Pons (tissue), 1 donor: Measurements from ENCODE around the gene PTPN14.

Experiments
- DNase-seq: peaks from one replicate; pipeline ENCODE4 v3.0.0-alpha.2; 2016; ENCODE audit warnings: low spot score

The PTPN14 gene

GRCh38 chr1:214331827-214332423 is 219.5 kb downstream of the PTPN14 start:
- DNase-seq = peak; percentile 27

GRCh38 chr1:214331180-214331579 is 220.2 kb downstream of the PTPN14 start:
- DNase-seq = no peak

GRCh38 chr1:214330715-214331114 is 220.7 kb downstream of the PTPN14 start:
- DNase-seq = no peak

GRCh38 chr1:214330222-214330621 is 221.2 kb downstream of the PTPN14 start:
- no peak for DNase-seq

GRCh38 chr1:214329470-214330220 is 221.8 kb downstream of the PTPN14 start:
- DNase-seq = no peak

- peak; percentile 82 for DNase-seq
These were observed 222.5 kb downstream of the PTPN14 start for GRCh38 chr1:214328770-214329469.

- DNase-seq = no peak
These were observed 223.9 kb downstream of the PTPN14 start for GRCh38 chr1:214327514-214327913.

- DNase-seq = no peak
These were observed 225.0 kb downstream of the PTPN14 start for GRCh38 chr1:214326406-214326805.

GRCh38 chr1:214324896-214325800 is 226.3 kb downstream of the PTPN14 start:
- DNase-seq = no peak

- DNase-seq = no peak
These were observed 229.5 kb downstream of the PTPN14 start for GRCh38 chr1:214321705-214322453.

- no peak for DNase-seq
These were observed 231.5 kb downstream of the PTPN14 start for GRCh38 chr1:214319938-214320337.

- no peak for DNase-seq
These were observed 232.3 kb downstream of the PTPN14 start for GRCh38 chr1:214318956-214319736.

GRCh38 chr1:214318356-214318755 is 233.0 kb downstream of the PTPN14 start:
- no peak for DNase-seq

- DNase-seq = no peak
These were observed 233.7 kb downstream of the PTPN14 start for GRCh38 chr1:214317734-214318133.

GRCh38 chr1:214317300-214317699 is 234.1 kb downstream of the PTPN14 start:
- DNase-seq = no peak

GRCh38 chr1:214316593-214316992 is 234.8 kb downstream of the PTPN14 start:
- no peak for DNase-seq

- DNase-seq = no peak
These were observed 237.1 kb downstream of the PTPN14 start for GRCh38 chr1:214314178-214314843.

- no peak for DNase-seq
These were observed 238.8 kb downstream of the PTPN14 start for GRCh38 chr1:214312530-214313051.

GRCh38 chr1:214310777-214311690 is 240.4 kb downstream of the PTPN14 start:
- DNase-seq = no peak
